H9 (cell line): ENCODE data around the gene UHRF1. TPM values are rescaled to one million over a fixed set of nuclear protein-coding genes. Genes with fewer than 3 reads are reported as not detected.

Experiments
- DNase-seq: peaks from one replicate; pipeline ENCODE4 v3.0.0-alpha.2; 2017
- H2AFZ ChIP-seq: one replicate; pipeline ENCODE4 v1.6.1; 2013; ENCODE audit warnings: mild to moderate bottlenecking, low read length, control low read depth, moderate library complexity
- H2AK5ac ChIP-seq: 2 replicates; pipeline ENCODE4 v1.6.1; 2013; ENCODE audit warnings: low read length, control low read depth, mixed read lengths; ENCODE audit not compliant: insufficient read length
- H2BK120ac ChIP-seq: one replicate; pipeline ENCODE4 v1.6.1; 2013; ENCODE audit warnings: low read depth, mild to moderate bottlenecking, low read length, control low read depth, inconsistent platforms; ENCODE audit not compliant: poor library complexity, severe bottlenecking
- H2BK12ac ChIP-seq: 2 replicates; pipeline ENCODE4 v1.6.1; 2013; ENCODE audit warnings: low read length, control low read depth, mixed read lengths, low read depth; ENCODE audit not compliant: insufficient read length
- H2BK15ac ChIP-seq: 2 replicates; pipeline ENCODE4 v1.6.1; 2013; ENCODE audit warnings: low read depth, low read length, control low read depth
- H2BK20ac ChIP-seq: one replicate; pipeline ENCODE4 v1.6.1; 2013; ENCODE audit warnings: low read depth, mild to moderate bottlenecking, low read length, control low read depth, inconsistent platforms; ENCODE audit not compliant: poor library complexity, severe bottlenecking
- H2BK5ac ChIP-seq: 2 replicates; pipeline ENCODE4 v1.6.1; 2013; ENCODE audit warnings: low read length, control low read depth, mixed read lengths; ENCODE audit not compliant: insufficient read length
- H3K14ac ChIP-seq: 2 replicates; pipeline ENCODE4 v1.6.1; 2013; ENCODE audit warnings: low read length, control low read depth; ENCODE audit not compliant: insufficient read depth
- H3K18ac ChIP-seq: 2 replicates; pipeline ENCODE4 v1.6.1; 2013; ENCODE audit warnings: low read depth, mild to moderate bottlenecking, mixed read lengths, low read length, control low read depth; ENCODE audit not compliant: insufficient read length
- H3K23ac ChIP-seq: 2 replicates; pipeline ENCODE4 v1.6.1; 2013; ENCODE audit warnings: low read length, control low read depth, mixed read lengths, low read depth; ENCODE audit not compliant: insufficient read length
- H3K23me2 ChIP-seq: 2 replicates; pipeline ENCODE4 v1.6.1; 2013; ENCODE audit warnings: low read depth, mild to moderate bottlenecking, mixed read lengths, low read length, control low read depth; ENCODE audit not compliant: insufficient read length, poor library complexity, severe bottlenecking
- H3K27ac ChIP-seq: 2 replicates; pipeline ENCODE4 v1.5.1; 2013; ENCODE audit warnings: low read length, control low read depth, mixed read lengths, low read depth; ENCODE audit not compliant: insufficient read length
- H3K27me3 ChIP-seq: 2 replicates; pipeline ENCODE4 v1.6.1; 2013; ENCODE audit warnings: low read length, control low read depth, inconsistent platforms; ENCODE audit not compliant: insufficient read depth
- H3K4ac ChIP-seq: 2 replicates; pipeline ENCODE4 v1.6.1; 2013; ENCODE audit warnings: low read depth, mild to moderate bottlenecking, control low read depth, inconsistent platforms, low read length, moderate library complexity
- H3K4me1 ChIP-seq: 2 replicates; pipeline ENCODE4 v1.6.1; 2013; ENCODE audit warnings: low read length, control low read depth, inconsistent platforms; ENCODE audit not compliant: insufficient read depth
- H3K4me2 ChIP-seq: 2 replicates; pipeline ENCODE4 v1.6.1; 2013; ENCODE audit warnings: low read length, control low read depth, mixed read lengths; ENCODE audit not compliant: insufficient read length, insufficient read depth
- H3K56ac ChIP-seq: 2 replicates; pipeline ENCODE4 v1.6.1; 2013; ENCODE audit warnings: low read depth, mild to moderate bottlenecking, mixed read lengths, low read length, control low read depth; ENCODE audit not compliant: insufficient read length
- H3K79me1 ChIP-seq: 2 replicates; pipeline ENCODE4 v1.6.1; 2013; ENCODE audit warnings: low read depth, mild to moderate bottlenecking, moderate library complexity, low read length, control low read depth, inconsistent platforms; ENCODE audit not compliant: insufficient read depth, poor library complexity, severe bottlenecking
- H3K79me2 ChIP-seq: 2 replicates; pipeline ENCODE4 v1.6.1; 2013; ENCODE audit warnings: low read length, control low read depth, inconsistent platforms; ENCODE audit not compliant: insufficient read depth
- H3K9ac ChIP-seq: 2 replicates; pipeline ENCODE4 v1.6.1; 2013; ENCODE audit warnings: low read length, control low read depth, mixed read lengths; ENCODE audit not compliant: insufficient read length; ENCODE audit errors: extremely low read depth
- H3K9me3 ChIP-seq: one replicate; pipeline ENCODE4 v1.6.1; 2013; ENCODE audit warnings: low read depth, low read length, inconsistent platforms; ENCODE audit not compliant: control insufficient read depth
- H3T11ph ChIP-seq: one replicate; pipeline ENCODE4 v1.6.1; 2013; ENCODE audit warnings: mild to moderate bottlenecking, low read length, control low read depth, inconsistent platforms
- H4K20me1 ChIP-seq: one replicate; pipeline ENCODE4 v1.6.1; 2013; ENCODE audit not compliant: control insufficient read depth, insufficient read length, insufficient read depth
- H4K5ac ChIP-seq: 2 replicates; pipeline ENCODE4 v1.6.1; 2013; ENCODE audit warnings: low read depth, mild to moderate bottlenecking, mixed read lengths, low read length, control low read depth; ENCODE audit not compliant: insufficient read length
- H4K8ac ChIP-seq: replicated peaks from 2 replicates; pipeline ENCODE4 v1.6.1; 2013; ENCODE audit warnings: low read length, control low read depth, mixed read lengths, low read depth; ENCODE audit not compliant: insufficient read length
- H4K91ac ChIP-seq: 2 replicates; pipeline ENCODE4 v1.6.1; 2013; ENCODE audit warnings: low read depth, mild to moderate bottlenecking, moderate library complexity, mixed read lengths, low read length, control low read depth; ENCODE audit not compliant: insufficient read length
- H3K27ac Mint-ChIP-seq, 3 experiments: 2 replicates in 2 of 3; 3 replicates in 1 of 3; pipeline ENCODE4 v1.8.0; 2020 to 2021; ENCODE audit warnings: mixed read lengths in 3 of 3, mild to moderate bottlenecking in 1 of 3, moderate library complexity in 1 of 3
- H3K27me3 Mint-ChIP-seq: 2 replicates; pipeline ENCODE4 v1.8.0; 2021; ENCODE audit warnings: low read depth, mild to moderate bottlenecking, moderate library complexity, mixed read lengths
- H3K36me3 Mint-ChIP-seq, 3 experiments: 2 replicates in 2 of 3; 3 replicates in 1 of 3; pipeline ENCODE4 v1.8.0; 2020 to 2021; ENCODE audit warnings: low read depth in 3 of 3, mixed read lengths in 3 of 3; ENCODE audit not compliant: insufficient read depth in 1 of 3
- H3K4me1 Mint-ChIP-seq, 2 experiments: 2 replicates each; pipeline ENCODE4 v1.8.0; 2020; ENCODE audit warnings: mixed read lengths in 2 of 2
- H3K4me3 Mint-ChIP-seq, 2 experiments: 2 replicates in 1 of 2; 3 replicates in 1 of 2; pipeline ENCODE4 v1.8.0; 2020 to 2021; ENCODE audit warnings: mild to moderate bottlenecking in 2 of 2, mixed read lengths in 2 of 2, moderate library complexity in 1 of 2
- H3K9me3 Mint-ChIP-seq, 2 experiments: 2 replicates in 1 of 2; 3 replicates in 1 of 2; pipeline ENCODE4 v1.8.0; 2020; ENCODE audit warnings: mild to moderate bottlenecking in 2 of 2, mixed read lengths in 2 of 2, moderate library complexity in 1 of 2
- CTCF ChIP-seq: fragments of 200-600 bp; sonication (generic); conservative IDR thresholded peaks from 3 replicates; pipeline ENCODE4 v1.8.0; 2021; ENCODE audit warnings: antibody characterized with exemption, mild to moderate bottlenecking
- WGBS: extraction: QIAGEN DNeasy Blood & Tissue Kit; methylation state at CpG from one replicate; pipeline ENCODE4 v1.1.7; 2013; ENCODE audit warnings: missing lambda C conversion rate, low lambda C conversion rate, mixed read lengths; ENCODE audit not compliant: insufficient read length; ENCODE audit errors: extremely low coverage; 5-methylcytosine and 5-hydroxymethylcytosine counted together
- total RNA-seq: library from RNA; stranded (reverse); gene quantifications from 2 replicates; pipeline ENCODE4 v1.2.1, GENCODE V29; 2021

UHRF1 gene
- total RNA-seq, 1 experiment from 2014 or later = 106 TPM

GRCh38 chr19:4878491-4878968, 30.8 kb upstream of the UHRF1 start:
- H2AK5ac ChIP-seq = no peak overlapping the region
- Mint-ChIP-seq H3K27ac (peak overlapping the region in 1 of 3 experiments; percentile 34; a peak in 1 of 7 replicates), H3K4me3 (peak overlapping the region in 1 of 2 experiments; percentile 29; a peak in 1 of 5 replicates), H3K27me3 (no peaks in the 10 kb centered on the region; the same call in 1 of the 2 replicates), H3K9me3 (peaks cover 0 to 6% of the 10 kb centered on the region in 2 experiments; a peak in 2 of 5 replicates), H3K36me3 (no peaks in the 10 kb centered on the region; a peak in 1 of 7 replicates), H3K4me1 (peaks cover 13 to 20% of the 10 kb centered on the region in 2 experiments)
- H3T11ph ChIP-seq = no peak overlapping the region
- no peaks in the 10 kb centered on the region for H4K20me1 ChIP-seq
- no peaks in the 10 kb centered on the region for H3K79me1 ChIP-seq
- no peak for TF ChIP-seq CTCF
- peak overlapping the region; percentile 23 for H3K18ac ChIP-seq
- no peak overlapping the region for H3K4me2 ChIP-seq
- H4K8ac ChIP-seq = no peak overlapping the region
- WGBS = no CpG with 5 or more reads among the region's 23 CpGs
- no peak overlapping the region for H3K56ac ChIP-seq
- DNase-seq = peak; percentile 31
- no peak overlapping the region for H2BK12ac ChIP-seq
- no peaks in the 10 kb centered on the region for H3K27me3 ChIP-seq
- no peak overlapping the region for H3K23ac ChIP-seq
- H2BK15ac ChIP-seq = no peak overlapping the region
- H3K27ac ChIP-seq = no peak overlapping the region
- H4K91ac ChIP-seq = peak overlapping the region; percentile 99
- H2BK20ac ChIP-seq = no peak overlapping the region
- H2BK5ac ChIP-seq = no peak overlapping the region
- H3K9me3 ChIP-seq = no peaks in the 10 kb centered on the region
- no peak overlapping the region for H4K5ac ChIP-seq
- no peak overlapping the region for H3K9ac ChIP-seq
- peak overlapping the region; percentile 78; the same call in 1 of the 2 replicates for H3K14ac ChIP-seq
- no peaks in the 10 kb centered on the region for H3K79me2 ChIP-seq
- H2BK120ac ChIP-seq = no peak overlapping the region
- no peaks in the 10 kb centered on the region for H3K4me1 ChIP-seq
- no peak overlapping the region for H2AFZ ChIP-seq
- no peaks in the 10 kb centered on the region for H3K23me2 ChIP-seq
- peak overlapping the region; percentile 82; the same call in 1 of the 2 replicates for H3K4ac ChIP-seq
